Activated CD4-positive, alpha-beta T cell treated with anti-CD3 and anti-CD28 coated beads for 36 hours (primary cell): ENCODE data around the gene SDCCAG8. TPM values are rescaled to one million over a fixed set of nuclear protein-coding genes. Genes with fewer than 3 reads are reported as not detected.
"Not testable (repeated sequence)": the region's sequence is repeated elsewhere in the genome, so short reads cannot be mapped to it uniquely, and the experiment has no call there.

ENCODE experiments used
- ATAC-seq: fragments of 200-7000 bp; cut with Tn5 transposase; one replicate; pipeline ENCODE4 v1.10.0; 2021; ENCODE audit warnings: mild to moderate bottlenecking, moderate library complexity
- CTCF ChIA-PET: fragments of 350-600 bp; sonication (Branson Sonifier 250); formaldehyde crosslinking; loops from one replicate; lab custom pipeline; 2021; ENCODE audit warnings: antibody characterized with exemption; lab: Charles Lee
- POLR2A ChIA-PET: fragments of 350-600 bp; sonication (Branson Sonifier 250); formaldehyde crosslinking; loops from one replicate; lab custom pipeline; 2021; ENCODE audit warnings: antibody characterized with exemption, inconsistent platforms; lab: Charles Lee
- DNase-seq: peaks from one replicate; pipeline ENCODE4 v3.0.0-alpha.2; 2020
- H3K27ac Mint-ChIP-seq: one replicate; pipeline ENCODE4 v1.8.0; 2021; ENCODE audit warnings: mixed read lengths
- H3K27me3 Mint-ChIP-seq: one replicate; pipeline ENCODE4 v1.8.0; 2021; ENCODE audit warnings: mixed read lengths
- H3K36me3 Mint-ChIP-seq: one replicate; pipeline ENCODE4 v1.8.0; 2021; ENCODE audit warnings: low read depth, mixed read lengths
- H3K4me1 Mint-ChIP-seq: one replicate; pipeline ENCODE4 v1.8.0; 2021; ENCODE audit warnings: mixed read lengths
- H3K4me3 Mint-ChIP-seq: one replicate; pipeline ENCODE4 v1.8.0; 2021; ENCODE audit warnings: mild to moderate bottlenecking, moderate library complexity, mixed read lengths
- H3K9me3 Mint-ChIP-seq: one replicate; pipeline ENCODE4 v1.8.0; 2021; ENCODE audit warnings: low read depth, mixed read lengths
- intact Hi-C, 2 experiments: fragments of 100-400 bp; cut with DNase I in 1 of 2; cut with micrococcal nuclease in 1 of 2; formaldehyde crosslinking; loops; one replicate each; pipeline versions ENCODE4 v1.14.2 to v1.15.1; 2022 to 2024; cut with DNase I, micrococcal nuclease
- total RNA-seq, 2 experiments: library from RNA; stranded (reverse); gene quantifications; one replicate each; pipeline ENCODE4 v1.2.3, GENCODE V29; 2021

Gene SDCCAG8
- total RNA-seq = 10 to 100 TPM; 26.4 to 26.5 TPM

DNA sequence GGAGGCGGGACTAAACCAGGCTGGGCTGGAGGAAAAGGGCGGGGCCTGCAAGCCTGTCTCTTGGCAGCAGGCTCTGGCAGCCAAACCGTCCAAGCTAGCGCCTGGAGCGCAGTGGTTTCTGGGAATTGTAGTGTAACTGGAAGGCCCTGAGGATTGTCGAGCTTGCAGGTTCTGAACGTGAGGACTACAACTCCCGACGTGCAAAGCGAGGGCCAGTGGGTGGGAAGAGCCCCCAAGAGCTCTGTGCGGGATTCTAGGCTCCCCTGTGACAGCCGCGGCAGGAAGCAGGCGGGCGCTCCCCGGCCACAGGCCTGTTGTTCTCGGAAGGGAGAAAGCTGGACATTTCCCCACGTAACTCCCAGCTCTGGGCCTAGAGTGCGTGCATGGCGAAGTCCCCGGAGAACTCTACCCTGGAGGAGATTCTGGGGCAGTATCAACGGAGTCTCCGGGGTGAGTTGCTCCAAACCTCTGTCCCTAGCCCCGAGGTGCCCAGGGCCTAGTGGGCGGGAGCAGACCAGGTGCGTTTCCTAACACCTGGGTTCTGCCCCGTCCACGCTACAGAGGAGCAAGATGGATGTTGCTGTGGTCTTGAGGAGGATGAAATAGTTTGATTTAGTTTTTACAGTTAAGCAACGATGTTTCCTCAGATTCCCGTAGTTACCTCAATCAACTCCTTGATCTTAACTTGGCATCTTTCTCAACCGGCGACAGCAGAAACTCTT lies at the start of gene SDCCAG8:
SDCCAG8 (plus strand) TSS at position 251 of the 722 bp plus-strand sequence; CDS start at position 384, 133 bp downstream.
- H3K36me3 Mint-ChIP-seq = peaks cover 4% of the 10 kb centered on the region
- H3K9me3 Mint-ChIP-seq = no peaks in the 10 kb centered on the region
- no peaks in the 10 kb centered on the region for H3K27me3 Mint-ChIP-seq
- peak within 1 kb of the TSS; percentile 100 for H3K4me3 Mint-ChIP-seq
- peak; percentile 82 for ATAC-seq
- POLR2A ChIA-PET = interaction anchor here (0.6 kb wide), 1 partner anchor 1064 kb away, joined by 3 read pairs; no protein-coding TSS in a partner anchor
- H3K4me1 Mint-ChIP-seq = peaks cover 27% of the 10 kb centered on the region
- peak within 1 kb of the TSS; percentile 97 for H3K27ac Mint-ChIP-seq
- intact Hi-C loops = loop anchor here (1.0 to 10.0 kb wide), 20 partner anchors 31 to 1741 kb away; partner anchors contain the start of genes ADSS2 (in 2 of the 2), AKT3 (in 2 of the 2), FH (in 2 of the 2) and CHML (in 1 of the 2)
- CTCF ChIA-PET = interaction anchor here (0.6 to 1.3 kb wide), 3 partner anchors 17 to 154 kb away, joined by 3 to 5 read pairs (median 3); no protein-coding TSS in a partner anchor
- peak; percentile 96 for DNase-seq

DNA sequence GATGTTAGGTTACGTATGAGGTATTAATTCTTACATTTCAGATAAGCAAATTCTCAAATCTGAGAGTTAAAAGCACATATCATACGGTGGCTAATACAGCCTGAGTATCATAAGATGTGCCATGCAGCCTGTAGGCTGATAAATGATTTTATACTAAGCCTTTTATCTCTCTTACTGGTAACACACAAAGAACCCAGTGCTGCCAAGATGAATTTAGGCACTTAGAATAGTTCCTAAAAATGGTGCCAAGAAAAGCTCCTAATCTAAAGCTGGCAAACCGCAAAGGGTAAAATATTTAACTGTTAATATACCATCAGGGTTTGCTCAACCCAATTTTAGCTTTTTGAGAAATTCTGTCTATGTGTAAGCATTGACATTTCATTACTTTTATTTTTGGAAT lies 43.9 kb upstream of the SDCCAG8 start:
- H3K36me3 Mint-ChIP-seq = peaks cover 21% of the 10 kb centered on the region
- H3K27me3 Mint-ChIP-seq, intact Hi-C loops, H3K4me3 Mint-ChIP-seq, DNase-seq, ATAC-seq, CTCF ChIA-PET, H3K4me1 Mint-ChIP-seq, POLR2A ChIA-PET, H3K27ac Mint-ChIP-seq, H3K9me3 Mint-ChIP-seq: not testable (repeated sequence)

DNA sequence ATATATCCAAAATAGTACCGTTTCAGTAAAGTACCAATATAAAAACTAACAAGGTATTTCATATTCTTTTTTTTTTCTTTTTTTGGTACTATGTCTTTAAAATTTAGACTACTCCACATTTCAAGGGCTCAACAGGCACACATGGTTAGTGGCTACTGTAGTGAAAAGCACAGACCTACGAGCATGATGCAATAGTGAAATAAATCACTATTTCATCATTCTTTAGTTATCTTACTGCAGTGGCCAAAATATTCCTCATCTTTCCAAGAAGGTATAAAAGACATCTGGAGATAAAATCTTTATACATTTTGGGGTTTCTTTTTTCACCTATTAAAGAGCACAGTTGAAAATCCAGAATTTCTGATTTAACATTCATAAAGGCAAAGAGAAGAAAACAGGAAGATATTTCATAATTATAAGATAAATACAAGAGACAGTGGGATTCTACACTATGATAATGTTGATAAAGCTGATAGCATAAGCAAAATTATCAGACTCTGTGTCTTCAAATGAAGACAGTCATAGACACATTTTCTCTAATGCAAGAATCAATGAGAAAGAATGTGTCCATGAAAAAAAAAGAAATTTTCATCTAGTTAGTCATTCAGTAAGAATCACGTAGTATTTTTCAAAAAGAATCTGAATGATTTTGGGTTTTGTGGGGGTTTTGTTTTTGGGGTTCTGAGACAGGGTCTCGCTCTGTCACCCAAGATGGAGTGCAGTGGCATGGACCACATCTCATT lies 42.6 kb upstream of the SDCCAG8 start:
- CTCF ChIA-PET = no interaction called here
- no peak for ATAC-seq

DNA sequence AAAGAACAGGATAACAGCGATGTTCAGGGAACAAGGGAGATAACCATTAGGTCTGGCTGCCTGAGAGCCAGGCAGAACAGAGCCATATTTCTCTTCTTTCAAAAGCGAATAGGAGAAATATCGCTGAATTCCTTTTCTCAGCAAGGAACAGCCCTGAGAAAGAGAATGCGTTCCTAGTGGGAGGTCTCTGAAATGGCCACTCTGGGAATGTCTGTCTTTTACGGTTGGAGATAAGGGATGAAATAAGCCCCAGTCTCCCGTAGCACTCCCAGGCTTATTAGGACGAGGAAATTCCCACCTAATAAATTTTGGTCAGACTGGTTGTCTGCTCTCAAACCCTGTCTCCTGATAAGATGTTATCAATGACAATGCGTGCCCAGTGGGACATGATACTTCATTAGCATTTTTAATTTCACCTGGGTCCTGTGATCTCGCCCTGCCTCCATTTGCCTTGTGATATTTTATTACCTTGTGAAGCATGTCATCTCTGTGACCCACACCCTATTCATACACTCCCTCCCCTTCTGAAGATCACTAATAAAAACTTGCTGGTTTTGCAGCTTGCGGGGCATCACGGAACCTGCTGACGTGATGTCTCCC lies 40.5 kb upstream of the SDCCAG8 start:
- DNase-seq, ATAC-seq, H3K27ac Mint-ChIP-seq, POLR2A ChIA-PET, H3K4me3 Mint-ChIP-seq, CTCF ChIA-PET, H3K27me3 Mint-ChIP-seq, H3K4me1 Mint-ChIP-seq, H3K9me3 Mint-ChIP-seq, intact Hi-C loops: not testable (repeated sequence)
- H3K36me3 Mint-ChIP-seq = peaks cover 35% of the 10 kb centered on the region

More for the DNA sequence above, 42.6 kb upstream of the SDCCAG8 start:
- H3K4me1 Mint-ChIP-seq = no peaks in the 10 kb centered on the region
- no peak overlapping the region for H3K4me3 Mint-ChIP-seq
- H3K36me3 Mint-ChIP-seq = peaks cover 29% of the 10 kb centered on the region
- no peak for DNase-seq
- H3K9me3 Mint-ChIP-seq = no peaks in the 10 kb centered on the region
- peak overlapping the region; percentile 58 for H3K27ac Mint-ChIP-seq
- intact Hi-C loops = no loop called here
- POLR2A ChIA-PET = no interaction called here
- H3K27me3 Mint-ChIP-seq = no peaks in the 10 kb centered on the region

DNA sequence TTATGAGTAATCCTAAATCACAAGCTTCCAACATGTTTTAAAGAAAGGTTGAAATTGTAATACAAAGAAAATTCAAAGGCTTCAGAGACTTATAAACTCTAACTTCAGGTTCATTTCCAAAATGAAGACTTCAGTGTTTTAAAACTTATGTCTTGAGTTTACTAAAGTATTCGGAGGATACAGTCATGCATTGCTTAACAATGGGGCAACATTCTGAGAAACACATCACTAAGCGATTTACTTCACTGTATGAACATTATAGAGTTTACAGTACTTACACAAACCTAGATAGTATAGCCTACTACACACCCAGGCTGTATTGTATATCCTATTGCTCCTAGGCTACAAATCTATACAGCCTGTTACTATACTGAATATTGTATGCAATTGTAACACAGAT lies 39.1 kb upstream of the SDCCAG8 start:
- Mint-ChIP-seq H3K4me3 (no peak overlapping the region), H3K27ac (no peak overlapping the region), H3K9me3 (no peaks in the 10 kb centered on the region), H3K4me1 (no peaks in the 10 kb centered on the region), H3K27me3 (no peaks in the 10 kb centered on the region), H3K36me3 (peaks cover 48% of the 10 kb centered on the region)
- CTCF ChIA-PET = no interaction called here
- POLR2A ChIA-PET = no interaction called here
- no peak for DNase-seq
- ATAC-seq = no peak
- intact Hi-C loops = no loop called here

DNA sequence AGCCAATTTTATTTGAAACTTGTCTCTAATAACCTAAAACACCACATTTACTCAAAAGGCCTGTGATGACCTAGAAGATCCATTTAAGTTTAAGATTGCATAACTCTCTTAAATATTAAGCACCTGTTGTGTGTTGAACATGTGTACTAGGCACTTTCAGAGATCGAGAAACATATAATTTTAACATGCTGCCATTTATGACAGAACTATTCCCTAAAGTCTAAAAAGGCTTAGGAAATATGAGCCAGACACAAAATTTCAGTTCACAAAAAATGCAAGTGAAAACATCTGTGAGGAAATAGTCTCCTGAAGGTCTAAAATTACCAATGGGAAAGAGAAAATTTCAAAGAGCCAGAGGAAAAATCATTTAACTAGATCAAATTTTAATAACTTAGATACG lies 38.5 kb upstream of the SDCCAG8 start:
- POLR2A ChIA-PET = no interaction called here
- no peaks in the 10 kb centered on the region for H3K4me1 Mint-ChIP-seq
- peaks cover 47% of the 10 kb centered on the region for H3K36me3 Mint-ChIP-seq

DNA sequence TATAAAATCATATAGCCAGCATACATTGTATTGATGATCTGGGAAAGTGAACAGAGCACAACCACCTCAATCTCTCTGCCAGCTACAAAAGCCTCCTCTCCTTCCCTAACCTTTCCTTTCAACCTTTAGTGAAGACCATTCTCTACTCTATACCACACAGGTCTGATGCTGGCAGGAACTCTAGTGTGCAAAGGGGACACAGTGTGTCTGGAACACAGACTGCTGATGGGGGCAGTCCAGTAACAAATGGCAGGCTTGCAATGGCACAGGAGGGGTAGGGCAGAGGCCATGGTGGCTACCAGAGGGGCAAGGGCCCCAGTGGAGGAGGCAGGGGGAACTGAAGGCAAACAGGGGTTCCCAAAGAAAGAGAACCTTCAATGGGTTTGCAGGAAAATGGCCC lies 37.8 kb upstream of the SDCCAG8 start:
- DNase-seq (no peak), ATAC-seq (no peak)
- Mint-ChIP-seq H3K4me1 (no peaks in the 10 kb centered on the region), H3K9me3 (no peaks in the 10 kb centered on the region), H3K36me3 (peaks cover 51% of the 10 kb centered on the region), H3K27ac (no peak overlapping the region), H3K27me3 (no peaks in the 10 kb centered on the region), H3K4me3 (no peak overlapping the region)
- ChIA-PET POLR2A (no interaction called here), CTCF (no interaction called here)
- intact Hi-C loops = no loop called here

More for the DNA sequence above, 38.5 kb upstream of the SDCCAG8 start:
- Mint-ChIP-seq H3K27me3 (no peaks in the 10 kb centered on the region), H3K4me3 (no peak overlapping the region), H3K9me3 (no peaks in the 10 kb centered on the region), H3K27ac (no peak overlapping the region)
- no peak for DNase-seq
- CTCF ChIA-PET = no interaction called here
- no peak for ATAC-seq
- intact Hi-C loops = no loop called here

DNA sequence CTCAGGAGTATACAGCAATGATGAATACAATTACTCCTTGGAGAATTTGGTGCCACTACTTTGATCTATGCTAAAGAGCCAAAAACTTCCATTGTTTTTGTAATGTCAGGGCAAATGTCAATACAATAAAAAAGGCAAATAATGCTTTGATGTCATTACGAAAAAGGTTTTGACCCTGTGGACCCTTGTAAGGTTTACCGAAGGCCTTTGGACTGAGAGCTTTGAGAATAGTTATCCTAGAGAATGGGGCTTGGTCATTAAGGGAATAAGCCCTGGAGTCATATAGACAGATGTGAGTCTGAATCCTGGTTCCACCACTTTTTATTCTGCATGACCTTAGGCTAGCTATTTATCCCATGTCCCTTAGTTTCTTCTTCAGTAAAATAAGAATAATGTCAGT lies 28.2 kb upstream of the SDCCAG8 start:
- H3K27me3 Mint-ChIP-seq = no peaks in the 10 kb centered on the region
- POLR2A ChIA-PET = no interaction called here
- no peak overlapping the region for H3K4me3 Mint-ChIP-seq
- intact Hi-C loops = no loop called here
- no peak overlapping the region for H3K27ac Mint-ChIP-seq
- no peak for ATAC-seq
- peaks cover 7% of the 10 kb centered on the region for H3K4me1 Mint-ChIP-seq
- DNase-seq = no peak
- H3K9me3 Mint-ChIP-seq = peaks cover 20% of the 10 kb centered on the region
- peaks cover 46% of the 10 kb centered on the region for H3K36me3 Mint-ChIP-seq
- CTCF ChIA-PET = no interaction called here

DNA sequence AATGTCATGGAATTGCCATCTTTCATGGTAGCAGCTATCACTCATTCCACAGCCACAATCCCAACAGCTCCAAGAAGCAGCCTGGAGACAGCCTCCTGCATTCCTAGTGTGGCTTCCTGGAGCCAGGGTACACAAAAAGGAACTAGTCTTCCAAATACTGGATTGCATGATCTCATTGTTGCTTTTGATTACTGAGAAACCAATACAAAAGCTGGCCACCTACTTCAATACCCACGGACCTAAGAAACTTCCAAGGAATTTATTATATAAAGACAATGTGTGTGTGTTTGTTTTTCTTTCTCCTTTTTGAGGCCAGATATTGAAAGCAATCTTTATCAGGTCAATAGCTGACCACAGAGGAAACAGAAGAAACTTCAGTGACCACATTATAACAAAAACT lies 26.3 kb upstream of the SDCCAG8 start:
- peaks cover 41% of the 10 kb centered on the region for H3K36me3 Mint-ChIP-seq
- POLR2A ChIA-PET = no interaction called here
- H3K27me3 Mint-ChIP-seq = no peaks in the 10 kb centered on the region
- H3K4me1 Mint-ChIP-seq = peaks cover 7% of the 10 kb centered on the region
- DNase-seq (no peak), ATAC-seq (no peak)
- CTCF ChIA-PET = no interaction called here
- H3K9me3 Mint-ChIP-seq = peaks cover 24% of the 10 kb centered on the region
- H3K4me3 Mint-ChIP-seq = no peak overlapping the region
- no peak overlapping the region for H3K27ac Mint-ChIP-seq
- intact Hi-C loops = no loop called here

DNA sequence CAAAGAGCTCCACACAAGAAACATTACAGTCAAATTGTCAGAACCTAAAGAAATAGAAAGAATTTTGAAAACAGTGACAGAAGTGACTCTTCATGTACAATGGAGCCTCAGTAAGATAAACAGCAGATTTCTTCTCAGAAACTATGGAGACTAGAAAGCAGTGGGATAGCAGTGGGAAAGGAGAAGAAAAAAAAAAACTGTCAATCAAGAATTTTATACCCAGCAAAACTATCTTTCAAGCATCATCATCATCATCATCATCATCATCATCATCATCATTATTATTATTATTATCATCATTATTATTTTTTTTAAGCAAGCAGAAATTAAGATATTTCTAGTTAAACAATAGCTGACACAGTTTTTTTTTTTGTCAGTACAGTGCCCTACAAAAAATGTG lies 24.9 kb upstream of the SDCCAG8 start:
- H3K36me3 Mint-ChIP-seq = peaks cover 45% of the 10 kb centered on the region
- no peak overlapping the region for H3K4me3 Mint-ChIP-seq
- no peaks in the 10 kb centered on the region for H3K27me3 Mint-ChIP-seq
- no peak for DNase-seq
- H3K4me1 Mint-ChIP-seq = peaks cover 8% of the 10 kb centered on the region
- ChIA-PET POLR2A (no interaction called here), CTCF (interaction anchor here (0.8 to 1.4 kb wide), 2 partner anchors 20 to 24 kb away, joined by 3 to 8 read pairs; no protein-coding TSS in a partner anchor)
- intact Hi-C loops = no loop called here
- no peak overlapping the region for H3K27ac Mint-ChIP-seq
- H3K9me3 Mint-ChIP-seq = peaks cover 24% of the 10 kb centered on the region
- no peak for ATAC-seq

DNA sequence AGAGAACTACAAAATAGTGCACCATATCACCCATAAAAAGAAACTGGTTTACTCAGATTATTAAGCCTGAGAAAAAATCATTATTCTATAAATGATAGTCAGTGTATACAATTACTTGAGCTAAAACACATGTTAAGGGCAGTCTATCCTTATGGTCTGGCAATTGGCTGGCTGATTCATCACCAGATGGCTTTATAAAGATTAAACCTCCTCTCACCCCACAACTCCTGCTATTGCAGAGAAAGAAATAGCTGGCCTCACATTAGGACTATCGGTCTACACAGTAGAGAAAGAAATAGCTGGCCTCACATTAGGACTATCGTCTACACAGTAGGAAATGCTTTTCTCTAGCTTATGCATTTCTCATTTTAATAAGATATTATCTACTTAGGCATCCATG lies 21.9 kb upstream of the SDCCAG8 start:
- Mint-ChIP-seq H3K36me3 (peaks cover 56% of the 10 kb centered on the region), H3K4me3 (no peak overlapping the region), H3K4me1 (peaks cover 13% of the 10 kb centered on the region), H3K27me3 (no peaks in the 10 kb centered on the region), H3K9me3 (peaks cover 24% of the 10 kb centered on the region), H3K27ac (no peak overlapping the region)
- intact Hi-C loops = no loop called here
- POLR2A ChIA-PET = no interaction called here
- ATAC-seq (no peak), DNase-seq (no peak)
- CTCF ChIA-PET = no interaction called here
